ENCODE results near the gene ATP8A2. TPM values are rescaled to one million over a fixed set of nuclear protein-coding genes. Genes with fewer than 3 reads are reported as not detected.

The ATP8A2 gene
- total and polyA plus RNA-seq, 7 donors: under 0.01 to 2.2 (median 1.2) TPM; not detected in 1

DNA sequence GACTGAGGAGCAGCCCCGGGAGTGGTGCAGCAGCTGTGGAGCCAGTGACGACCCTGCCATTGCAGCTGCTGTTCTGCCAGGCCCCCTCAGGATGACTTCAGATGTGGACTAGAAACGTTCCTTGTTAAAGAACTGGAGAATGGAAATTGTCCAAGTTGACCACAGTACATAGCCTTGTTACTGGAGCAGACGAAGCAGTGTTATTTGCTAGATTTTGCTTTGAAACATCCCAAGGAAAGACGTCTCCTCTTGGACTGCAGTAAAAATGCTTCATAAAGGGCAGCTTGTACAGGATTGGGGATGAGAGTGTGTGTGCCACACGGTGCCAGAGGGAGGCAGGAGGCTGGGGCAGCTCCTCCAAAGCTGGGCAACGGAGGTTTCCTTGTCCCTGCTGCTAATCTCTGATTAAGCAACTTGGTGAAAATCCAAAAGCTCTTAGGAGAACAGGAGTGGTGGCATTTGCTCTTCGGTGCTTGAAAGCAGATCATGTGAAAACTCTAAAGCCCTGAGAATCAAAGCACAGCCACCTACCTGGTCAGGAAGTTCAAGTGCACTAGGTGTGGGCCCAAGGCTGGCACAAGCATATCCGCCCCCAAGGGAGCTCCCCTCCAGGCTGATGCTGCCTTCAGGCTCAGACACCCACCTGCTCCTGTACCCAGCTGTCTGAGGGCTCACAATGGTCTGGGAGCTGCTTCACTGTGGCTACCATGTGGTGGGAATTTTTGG, 645.6 kb downstream of the ATP8A2 start:
- intact Hi-C loops (cut with DNase I): no loop called here
- no peak for DNase-seq

DNA sequence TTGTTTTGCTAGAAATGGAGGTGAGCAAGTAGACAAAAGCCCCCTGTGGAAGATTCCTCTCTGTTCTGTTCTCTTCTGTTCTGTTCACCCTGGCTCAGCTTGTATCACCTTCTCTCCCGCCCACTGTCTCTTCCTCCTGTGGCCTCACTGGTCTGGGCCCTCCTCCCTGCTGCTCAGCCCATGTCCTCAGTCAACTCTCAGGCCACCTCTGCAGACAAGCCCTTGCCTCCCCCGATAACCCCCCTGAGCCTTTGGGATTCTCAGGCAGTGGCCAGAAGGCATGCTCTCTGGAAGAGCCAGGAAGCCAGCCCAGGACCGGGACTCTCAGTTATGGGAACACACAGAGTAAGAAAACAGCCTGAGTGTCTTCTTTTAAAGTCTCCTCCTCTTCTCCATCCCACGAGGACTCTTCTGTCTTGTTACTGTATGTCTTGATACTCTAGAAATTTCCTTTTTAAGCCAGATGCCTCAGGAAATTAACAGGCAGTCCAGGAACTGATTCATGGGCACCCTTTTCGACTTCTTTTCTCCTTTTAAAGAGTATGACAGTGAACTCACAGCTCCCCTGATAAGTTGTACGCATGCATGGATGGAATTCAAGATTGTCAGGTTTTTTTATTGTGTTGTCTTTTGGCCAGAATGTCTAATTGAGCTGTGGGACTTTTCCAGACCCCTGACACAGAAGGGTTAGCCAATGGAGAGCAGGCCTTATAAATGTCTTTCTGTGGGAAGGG, 646.3 kb downstream of the ATP8A2 start:
- H3K27me3 ChIP-seq: peaks cover 0 to 2% (median 0%) of the 10 kb centered on the region in 3 donors
- TF ChIP-seq POLR2A (IDR thresholded peaks at IDR 0.05): no peak
- TF ChIP-seq, protein P1, sequence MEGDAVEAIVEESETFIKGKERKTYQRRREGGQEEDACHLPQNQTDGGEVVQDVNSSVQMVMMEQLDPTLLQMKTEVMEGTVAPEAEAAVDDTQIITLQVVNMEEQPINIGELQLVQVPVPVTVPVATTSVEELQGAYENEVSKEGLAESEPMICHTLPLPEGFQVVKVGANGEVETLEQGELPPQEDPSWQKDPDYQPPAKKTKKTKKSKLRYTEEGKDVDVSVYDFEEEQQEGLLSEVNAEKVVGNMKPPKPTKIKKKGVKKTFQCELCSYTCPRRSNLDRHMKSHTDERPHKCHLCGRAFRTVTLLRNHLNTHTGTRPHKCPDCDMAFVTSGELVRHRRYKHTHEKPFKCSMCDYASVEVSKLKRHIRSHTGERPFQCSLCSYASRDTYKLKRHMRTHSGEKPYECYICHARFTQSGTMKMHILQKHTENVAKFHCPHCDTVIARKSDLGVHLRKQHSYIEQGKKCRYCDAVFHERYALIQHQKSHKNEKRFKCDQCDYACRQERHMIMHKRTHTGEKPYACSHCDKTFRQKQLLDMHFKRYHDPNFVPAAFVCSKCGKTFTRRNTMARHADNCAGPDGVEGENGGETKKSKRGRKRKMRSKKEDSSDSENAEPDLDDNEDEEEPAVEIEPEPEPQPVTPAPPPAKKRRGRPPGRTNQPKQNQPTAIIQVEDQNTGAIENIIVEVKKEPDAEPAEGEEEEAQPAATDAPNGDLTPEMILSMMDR (IDR thresholded peaks at IDR 0.05): no peak
- TF ChIP-seq EP300 (IDR thresholded peaks at IDR 0.05): no peak
- no peak for TF ChIP-seq POLR2AphosphoS5 (IDR thresholded peaks at IDR 0.05)
- H3K9me3 ChIP-seq: no peaks in the 10 kb centered on the region
- H3K27ac ChIP-seq: no peak overlapping the region
- 67 to 75% methylated on average over 6 of the region's 6 CpGs for WGBS, 2 donors
- DNase-seq: no peak
- no peaks in the 10 kb centered on the region for H3K4me1 ChIP-seq
- intact Hi-C loops (cut with DNase I): no loop called here
- H3K4me3 ChIP-seq: no peak overlapping the region
- no peaks in the 10 kb centered on the region for H3K36me3 ChIP-seq

More for the DNA sequence above, 645.6 kb downstream of the ATP8A2 start:
- no peaks in the 10 kb centered on the region for H3K36me3 ChIP-seq
- no peaks in the 10 kb centered on the region for H3K4me1 ChIP-seq
- no peaks in the 10 kb centered on the region for H3K9me3 ChIP-seq
- TF ChIP-seq, protein P1 (IDR thresholded peaks at IDR 0.05): no peak
- TF ChIP-seq POLR2AphosphoS5 (IDR thresholded peaks at IDR 0.05): no peak
- TF ChIP-seq POLR2A (IDR thresholded peaks at IDR 0.05): no peak
- TF ChIP-seq EP300 (IDR thresholded peaks at IDR 0.05): no peak
- peaks cover 0 to 9% (median 2%) of the 10 kb centered on the region in 3 donors for H3K27me3 ChIP-seq
- no peak overlapping the region for H3K27ac ChIP-seq
- no peak overlapping the region for H3K4me3 ChIP-seq
- 60 to 68% methylated on average over 9 of the region's 9 CpGs for whole genome bisulfite sequencing, 2 donors

DNA sequence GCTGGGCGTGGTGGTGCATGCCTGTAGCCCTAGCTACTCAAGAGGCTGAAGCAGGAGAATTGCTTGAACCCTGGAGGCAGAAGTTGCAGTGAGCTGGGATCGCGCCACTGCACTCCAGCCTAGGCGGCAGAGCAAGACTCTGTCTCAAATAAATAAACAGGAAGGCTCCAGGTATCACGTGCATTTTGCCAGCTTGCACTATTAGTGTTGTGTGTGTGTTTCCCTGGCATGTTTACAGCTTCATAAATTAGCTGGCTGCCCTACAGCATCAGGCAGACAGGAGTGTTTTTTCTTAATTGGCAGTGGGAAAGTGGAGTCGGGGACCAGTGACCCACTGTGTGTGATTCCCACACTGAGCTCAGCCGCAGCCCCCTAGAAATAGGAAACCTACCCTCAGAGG, 647.5 kb downstream of the ATP8A2 start:
- Histone ChIP-seq H3K9me3 (no peaks in the 10 kb centered on the region), H3K27me3 (no peaks in the 10 kb centered on the region), H3K27ac (no peak overlapping the region), H3K4me3 (no peak overlapping the region), H3K4me1 (no peaks in the 10 kb centered on the region), H3K36me3 (no peaks in the 10 kb centered on the region)
- no peak for DNase-seq
- 80 to 88% methylated on average over 7 of the region's 7 CpGs for WGBS, 2 donors
- intact Hi-C loops (cut with DNase I): no loop called here
- TF ChIP-seq EP300 (IDR thresholded peaks at IDR 0.05) (no peak), POLR2A (IDR thresholded peaks at IDR 0.05) (no peak), POLR2AphosphoS5 (IDR thresholded peaks at IDR 0.05) (no peak)
- TF ChIP-seq, protein P1 (IDR thresholded peaks at IDR 0.05): no peak

DNA sequence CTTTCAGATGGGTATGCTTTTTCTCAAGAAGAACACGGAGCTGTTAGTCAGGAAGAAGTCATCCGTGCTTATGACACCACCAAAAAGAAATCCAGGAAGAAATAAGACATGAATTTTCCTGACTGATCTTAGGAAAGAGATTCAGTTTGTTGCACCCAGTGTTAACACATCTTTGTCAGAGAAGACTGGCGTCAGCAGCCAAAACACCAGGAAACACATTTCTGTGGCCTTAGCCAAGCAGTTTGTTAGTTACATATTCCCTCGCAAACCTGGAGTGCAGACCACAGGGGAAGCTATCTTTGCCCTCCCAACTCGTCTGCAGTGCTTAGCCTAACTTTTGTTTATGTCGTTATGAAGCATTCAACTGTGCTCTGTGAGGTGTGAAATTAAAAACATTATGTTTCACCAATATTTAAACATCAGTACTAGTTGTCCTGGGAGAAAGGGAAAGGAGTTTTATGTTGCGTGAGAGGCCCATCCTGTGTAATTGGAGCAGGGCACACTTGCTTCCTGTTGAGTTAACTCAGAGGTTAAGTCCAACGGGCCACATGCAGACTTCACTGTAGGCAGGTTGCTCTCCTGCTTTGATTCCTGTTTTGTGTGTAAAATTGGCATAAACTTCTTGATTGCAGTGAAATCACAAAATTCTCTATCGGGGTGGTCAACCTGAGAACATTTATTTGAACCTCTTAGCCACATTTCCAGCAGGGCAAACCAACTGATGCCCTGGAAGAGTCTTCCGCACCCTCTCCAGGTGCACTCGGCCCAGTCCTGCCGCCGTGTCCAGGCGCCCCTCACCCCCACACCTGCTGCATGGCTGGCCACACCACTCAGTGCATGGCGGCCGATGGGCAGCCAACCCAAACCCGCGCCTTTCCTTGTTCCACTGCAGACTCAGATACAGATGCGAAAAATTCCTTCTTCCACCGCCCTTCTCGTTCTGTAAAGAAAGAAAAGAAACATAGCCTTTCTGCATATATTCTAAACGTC, 648.4 kb downstream of the ATP8A2 start:
- Histone ChIP-seq H3K36me3 (no peaks in the 10 kb centered on the region), H3K9me3 (no peaks in the 10 kb centered on the region), H3K27ac (no peak overlapping the region), H3K27me3 (no peaks in the 10 kb centered on the region), H3K4me3 (no peak overlapping the region), H3K4me1 (no peaks in the 10 kb centered on the region)
- intact Hi-C loops (cut with DNase I): no loop called here
- TF ChIP-seq EP300 (IDR thresholded peaks at IDR 0.05) (no peak), POLR2AphosphoS5 (IDR thresholded peaks at IDR 0.05) (no peak), POLR2A (IDR thresholded peaks at IDR 0.05) (no peak)
- TF ChIP-seq, protein P1 (IDR thresholded peaks at IDR 0.05): no peak
- no peak for DNase-seq
- WGBS, 2 donors: 75 to 78% methylated on average over 22 of the region's 22 CpGs
